Fibroblast of skin of scalp (primary cell): ENCODE data around the gene GAGE12F. TPM values are rescaled to one million over a fixed set of nuclear protein-coding genes. Genes with fewer than 3 reads are reported as not detected.
"Not testable (repeated sequence)": the region's sequence is repeated elsewhere in the genome, so short reads cannot be mapped to it uniquely, and the experiment has no call there.

ENCODE experiments used
- DNase-seq: peaks from one replicate; pipeline ENCODE4 v3.0.0-alpha.2; 2013
- polyA plus RNA-seq, 2 experiments: library from polyadenylated mRNA; unstranded; fragments of 120-200 nt; gene quantifications; one replicate each; pipeline ENCODE4 v1.2.1, GENCODE V29; 2013; ENCODE audit not compliant: insufficient read length in 2 of 2

Gene GAGE12F, protein sequence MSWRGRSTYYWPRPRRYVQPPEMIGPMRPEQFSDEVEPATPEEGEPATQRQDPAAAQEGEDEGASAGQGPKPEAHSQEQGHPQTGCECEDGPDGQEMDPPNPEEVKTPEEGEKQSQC
- not detected for polyA plus RNA-seq (2013, experiment 1 of 2; ENCODE audit: insufficient read length)
- polyA plus RNA-seq (2013, experiment 2 of 2; ENCODE audit: insufficient read length) = not detected

DNA sequence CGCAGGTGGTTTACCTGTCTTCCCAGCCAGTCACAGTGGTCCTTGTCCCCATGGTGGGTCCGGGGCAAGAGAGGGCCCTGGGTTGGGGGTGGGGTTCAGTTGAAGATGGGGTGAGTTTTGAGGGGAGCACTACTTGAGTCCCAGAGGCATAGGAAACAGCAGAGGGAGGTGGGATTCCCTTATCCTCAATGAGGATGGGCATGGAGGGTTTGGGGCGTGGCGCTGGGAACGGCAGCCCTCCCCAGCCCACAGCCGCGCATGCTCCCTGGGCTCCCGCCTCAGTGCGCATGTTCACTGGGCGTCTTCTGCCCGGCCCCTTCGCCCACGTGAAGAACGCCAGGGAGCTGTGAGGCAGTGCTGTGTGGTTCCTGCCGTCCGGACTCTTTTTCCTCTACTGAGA is at the start of gene GAGE12F:
GAGE12F (plus strand) TSS at position 301 of the 400 bp plus-strand sequence. CDS start 1,155 bp downstream, outside the sequence.
- not testable (repeated sequence) for DNase-seq

DNA sequence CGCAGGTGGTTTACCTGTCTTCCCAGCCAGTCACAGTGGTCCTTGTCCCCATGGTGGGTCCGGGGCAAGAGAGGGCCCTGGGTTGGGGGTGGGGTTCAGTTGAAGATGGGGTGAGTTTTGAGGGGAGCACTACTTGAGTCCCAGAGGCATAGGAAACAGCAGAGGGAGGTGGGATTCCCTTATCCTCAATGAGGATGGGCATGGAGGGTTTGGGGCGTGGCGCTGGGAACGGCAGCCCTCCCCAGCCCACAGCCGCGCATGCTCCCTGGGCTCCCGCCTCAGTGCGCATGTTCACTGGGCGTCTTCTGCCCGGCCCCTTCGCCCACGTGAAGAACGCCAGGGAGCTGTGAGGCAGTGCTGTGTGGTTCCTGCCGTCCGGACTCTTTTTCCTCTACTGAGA is 28.8 kb upstream of the GAGE12F start, which contains the start of gene GAGE12C:
GAGE12C (plus strand) TSS at position 301 of the 400 bp plus-strand sequence. CDS start 1,155 bp downstream, outside the sequence.
- DNase-seq = not testable (repeated sequence)

DNA sequence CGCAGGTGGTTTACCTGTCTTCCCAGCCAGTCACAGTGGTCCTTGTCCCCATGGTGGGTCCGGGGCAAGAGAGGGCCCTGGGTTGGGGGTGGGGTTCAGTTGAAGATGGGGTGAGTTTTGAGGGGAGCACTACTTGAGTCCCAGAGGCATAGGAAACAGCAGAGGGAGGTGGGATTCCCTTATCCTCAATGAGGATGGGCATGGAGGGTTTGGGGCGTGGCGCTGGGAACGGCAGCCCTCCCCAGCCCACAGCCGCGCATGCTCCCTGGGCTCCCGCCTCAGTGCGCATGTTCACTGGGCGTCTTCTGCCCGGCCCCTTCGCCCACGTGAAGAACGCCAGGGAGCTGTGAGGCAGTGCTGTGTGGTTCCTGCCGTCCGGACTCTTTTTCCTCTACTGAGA is 19.2 kb upstream of the GAGE12F start, which contains the start of gene GAGE12D:
GAGE12D (plus strand) TSS at position 301 of the 400 bp plus-strand sequence. CDS start 1,155 bp downstream, outside the sequence.
- not testable (repeated sequence) for DNase-seq

DNA sequence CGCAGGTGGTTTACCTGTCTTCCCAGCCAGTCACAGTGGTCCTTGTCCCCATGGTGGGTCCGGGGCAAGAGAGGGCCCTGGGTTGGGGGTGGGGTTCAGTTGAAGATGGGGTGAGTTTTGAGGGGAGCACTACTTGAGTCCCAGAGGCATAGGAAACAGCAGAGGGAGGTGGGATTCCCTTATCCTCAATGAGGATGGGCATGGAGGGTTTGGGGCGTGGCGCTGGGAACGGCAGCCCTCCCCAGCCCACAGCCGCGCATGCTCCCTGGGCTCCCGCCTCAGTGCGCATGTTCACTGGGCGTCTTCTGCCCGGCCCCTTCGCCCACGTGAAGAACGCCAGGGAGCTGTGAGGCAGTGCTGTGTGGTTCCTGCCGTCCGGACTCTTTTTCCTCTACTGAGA is 9.7 kb upstream of the GAGE12F start, which contains the start of gene GAGE12E:
GAGE12E (plus strand) TSS at position 301 of the 400 bp plus-strand sequence. CDS start 1,155 bp downstream, outside the sequence.
- DNase-seq = not testable (repeated sequence)

DNA sequence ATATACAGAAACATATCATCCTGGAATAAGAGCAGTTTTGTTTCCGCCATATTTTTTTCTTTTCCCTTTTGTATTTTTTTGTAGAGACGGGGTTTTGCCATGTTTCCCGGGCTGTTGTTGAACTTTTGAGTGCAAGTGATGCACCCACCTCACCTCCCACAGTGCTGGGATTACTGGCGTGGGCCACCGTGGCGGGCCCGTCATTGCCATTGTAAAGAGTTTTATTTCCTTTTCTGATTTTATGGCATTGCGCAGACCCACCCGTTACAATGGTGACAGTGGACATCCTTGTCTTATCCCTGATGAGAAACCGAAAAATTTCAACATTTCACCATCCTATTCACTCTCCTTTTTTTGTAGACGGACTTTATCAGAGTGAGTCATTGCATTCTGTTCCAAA is 8.1 kb downstream of the GAGE12F start:
- DNase-seq = not testable (repeated sequence)

DNA sequence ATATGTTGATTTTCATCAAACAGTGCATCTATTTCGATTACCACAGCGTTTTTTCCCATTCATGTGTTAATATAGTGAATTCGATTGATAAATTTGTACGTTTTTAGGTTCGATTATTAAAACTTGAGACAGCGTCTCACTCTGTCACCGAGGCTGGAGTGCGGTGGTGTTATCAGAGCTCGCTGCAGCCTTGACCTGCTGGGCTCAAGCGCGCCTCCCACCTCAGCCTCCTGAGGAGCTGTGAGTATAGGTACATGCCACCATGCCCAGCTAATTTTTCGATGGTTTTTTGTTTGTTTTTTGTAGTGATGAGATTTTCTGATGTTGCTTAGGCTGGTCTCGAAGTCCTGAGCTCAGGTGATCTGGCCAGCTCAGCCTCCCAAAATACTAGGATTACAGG is 8.5 kb downstream of the GAGE12F start:
- not testable (repeated sequence) for DNase-seq

DNA sequence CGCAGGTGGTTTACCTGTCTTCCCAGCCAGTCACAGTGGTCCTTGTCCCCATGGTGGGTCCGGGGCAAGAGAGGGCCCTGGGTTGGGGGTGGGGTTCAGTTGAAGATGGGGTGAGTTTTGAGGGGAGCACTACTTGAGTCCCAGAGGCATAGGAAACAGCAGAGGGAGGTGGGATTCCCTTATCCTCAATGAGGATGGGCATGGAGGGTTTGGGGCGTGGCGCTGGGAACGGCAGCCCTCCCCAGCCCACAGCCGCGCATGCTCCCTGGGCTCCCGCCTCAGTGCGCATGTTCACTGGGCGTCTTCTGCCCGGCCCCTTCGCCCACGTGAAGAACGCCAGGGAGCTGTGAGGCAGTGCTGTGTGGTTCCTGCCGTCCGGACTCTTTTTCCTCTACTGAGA is 9.5 kb downstream of the GAGE12F start, which contains the start of gene GAGE12G:
GAGE12G (plus strand) TSS at position 301 of the 400 bp plus-strand sequence. CDS start 1,155 bp downstream, outside the sequence.
- not testable (repeated sequence) for DNase-seq

DNA sequence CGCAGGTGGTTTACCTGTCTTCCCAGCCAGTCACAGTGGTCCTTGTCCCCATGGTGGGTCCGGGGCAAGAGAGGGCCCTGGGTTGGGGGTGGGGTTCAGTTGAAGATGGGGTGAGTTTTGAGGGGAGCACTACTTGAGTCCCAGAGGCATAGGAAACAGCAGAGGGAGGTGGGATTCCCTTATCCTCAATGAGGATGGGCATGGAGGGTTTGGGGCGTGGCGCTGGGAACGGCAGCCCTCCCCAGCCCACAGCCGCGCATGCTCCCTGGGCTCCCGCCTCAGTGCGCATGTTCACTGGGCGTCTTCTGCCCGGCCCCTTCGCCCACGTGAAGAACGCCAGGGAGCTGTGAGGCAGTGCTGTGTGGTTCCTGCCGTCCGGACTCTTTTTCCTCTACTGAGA is 19.0 kb downstream of the GAGE12F start, which contains the start of gene GAGE12H:
GAGE12H (plus strand) TSS at position 301 of the 400 bp plus-strand sequence. CDS start 1,155 bp downstream, outside the sequence.
- not testable (repeated sequence) for DNase-seq

DNA sequence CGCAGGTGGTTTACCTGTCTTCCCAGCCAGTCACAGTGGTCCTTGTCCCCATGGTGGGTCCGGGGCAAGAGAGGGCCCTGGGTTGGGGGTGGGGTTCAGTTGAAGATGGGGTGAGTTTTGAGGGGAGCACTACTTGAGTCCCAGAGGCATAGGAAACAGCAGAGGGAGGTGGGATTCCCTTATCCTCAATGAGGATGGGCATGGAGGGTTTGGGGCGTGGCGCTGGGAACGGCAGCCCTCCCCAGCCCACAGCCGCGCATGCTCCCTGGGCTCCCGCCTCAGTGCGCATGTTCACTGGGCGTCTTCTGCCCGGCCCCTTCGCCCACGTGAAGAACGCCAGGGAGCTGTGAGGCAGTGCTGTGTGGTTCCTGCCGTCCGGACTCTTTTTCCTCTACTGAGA is 28.6 kb downstream of the GAGE12F start, which contains the start of gene GAGE2A:
GAGE2A (plus strand) TSS at position 301 of the 400 bp plus-strand sequence. CDS start 1,155 bp downstream, outside the sequence.
- not testable (repeated sequence) for DNase-seq

DNA sequence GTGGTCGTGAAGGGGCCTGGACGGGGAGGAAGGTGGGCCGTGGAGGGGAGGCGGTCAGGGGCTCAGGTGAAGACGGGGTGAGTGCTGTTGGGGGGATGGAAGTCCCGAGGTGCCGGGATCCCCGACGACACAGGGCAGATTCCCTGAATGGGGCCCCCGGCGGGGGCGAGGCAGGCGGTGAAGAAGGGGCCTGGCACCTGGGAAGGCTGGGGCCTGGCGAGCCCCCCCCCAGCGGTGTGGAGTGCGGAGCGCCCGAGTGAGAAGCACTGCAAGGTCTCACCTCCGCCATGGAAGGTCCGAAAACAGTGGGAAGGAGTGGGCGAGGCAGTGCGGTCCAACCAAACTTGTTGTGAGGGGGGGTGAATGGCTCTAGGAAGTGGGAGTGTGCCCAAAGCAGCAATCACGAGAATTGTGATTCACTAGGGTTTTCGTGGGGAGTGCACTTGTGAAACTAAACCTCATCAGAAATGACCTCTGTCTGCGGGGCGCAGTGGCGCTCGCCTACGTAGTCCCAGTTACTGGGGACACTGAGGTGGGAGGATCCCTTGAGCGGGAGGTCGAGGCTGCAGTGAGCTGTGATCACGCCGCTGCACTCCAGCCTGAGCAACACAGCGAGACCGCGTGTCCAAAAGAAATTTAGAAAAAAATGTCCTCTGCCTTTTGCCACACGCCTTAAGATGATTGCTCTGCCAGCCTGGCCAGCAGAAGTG is 29.3 kb downstream of the GAGE12F start:
- not testable (repeated sequence) for DNase-seq

DNA sequence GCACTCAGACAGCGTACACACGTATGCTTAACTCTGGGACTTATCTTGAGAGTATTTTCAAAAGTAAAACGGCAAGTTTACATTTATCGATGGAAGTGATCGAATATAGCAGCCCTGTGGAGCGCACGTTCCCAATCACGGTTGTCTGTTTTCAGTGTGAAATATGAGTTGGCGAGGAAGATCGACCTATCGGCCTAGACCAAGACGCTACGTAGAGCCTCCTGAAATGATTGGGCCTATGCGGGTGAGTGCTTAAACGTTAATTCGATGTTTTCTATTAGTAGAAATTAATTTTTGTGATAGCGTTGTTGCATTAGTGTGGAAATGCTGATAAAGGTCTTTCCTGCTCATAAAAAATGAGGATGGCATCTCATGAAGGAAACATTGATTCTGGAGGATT is 29.8 kb downstream of the GAGE12F start:
- DNase-seq = not testable (repeated sequence)

DNA sequence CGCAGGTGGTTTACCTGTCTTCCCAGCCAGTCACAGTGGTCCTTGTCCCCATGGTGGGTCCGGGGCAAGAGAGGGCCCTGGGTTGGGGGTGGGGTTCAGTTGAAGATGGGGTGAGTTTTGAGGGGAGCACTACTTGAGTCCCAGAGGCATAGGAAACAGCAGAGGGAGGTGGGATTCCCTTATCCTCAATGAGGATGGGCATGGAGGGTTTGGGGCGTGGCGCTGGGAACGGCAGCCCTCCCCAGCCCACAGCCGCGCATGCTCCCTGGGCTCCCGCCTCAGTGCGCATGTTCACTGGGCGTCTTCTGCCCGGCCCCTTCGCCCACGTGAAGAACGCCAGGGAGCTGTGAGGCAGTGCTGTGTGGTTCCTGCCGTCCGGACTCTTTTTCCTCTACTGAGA is 38.1 kb downstream of the GAGE12F start, which contains the start of gene GAGE1:
GAGE1 (plus strand) TSS at position 301 of the 400 bp plus-strand sequence. CDS start 1,155 bp downstream, outside the sequence.
- not testable (repeated sequence) for DNase-seq

DNA sequence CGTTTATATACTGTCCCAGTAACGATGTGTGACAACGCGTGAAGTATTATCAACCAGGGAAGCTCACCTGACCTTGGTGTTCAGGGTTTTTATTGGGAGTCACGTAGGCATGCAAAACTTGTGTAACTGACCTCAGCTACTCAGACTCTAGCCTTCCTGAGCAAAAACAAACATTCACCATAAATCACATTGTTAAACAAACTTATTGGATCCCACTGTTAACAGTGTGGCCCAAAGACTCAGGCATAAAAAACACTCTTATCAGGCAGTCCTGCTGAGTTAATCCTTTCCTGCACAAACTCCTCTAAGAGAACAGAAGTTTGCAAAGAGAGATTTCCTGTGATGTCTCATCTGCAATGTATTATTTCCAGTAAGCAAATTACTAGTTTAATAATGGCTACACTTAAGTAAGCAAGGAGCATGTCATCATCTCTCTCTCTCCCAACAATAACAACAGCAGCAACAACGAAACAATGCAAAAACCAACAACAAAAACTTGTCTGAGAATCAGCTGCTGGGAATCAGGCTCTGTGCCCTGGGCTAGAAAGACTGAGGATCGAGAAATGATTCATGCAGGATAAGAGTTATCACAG is 50.2 kb downstream of the GAGE12F start:
- no peak for DNase-seq
